GM20000 (cell line): ENCODE results near the gene THAP8.

Experiments
- DNase-seq: peaks from one replicate; pipeline ENCODE4 v3.0.0; 2012; ENCODE audit warnings: low spot score
- TF ChIP-seq, protein P1 (sequence below): IDR thresholded peaks from 2 replicates; pipeline ENCODE4 v1.5.1; 2012; ENCODE audit warnings: mild to moderate bottlenecking, control low read depth; ENCODE audit errors: extremely low read depth, missing control alignments

The THAP8 gene

DNA sequence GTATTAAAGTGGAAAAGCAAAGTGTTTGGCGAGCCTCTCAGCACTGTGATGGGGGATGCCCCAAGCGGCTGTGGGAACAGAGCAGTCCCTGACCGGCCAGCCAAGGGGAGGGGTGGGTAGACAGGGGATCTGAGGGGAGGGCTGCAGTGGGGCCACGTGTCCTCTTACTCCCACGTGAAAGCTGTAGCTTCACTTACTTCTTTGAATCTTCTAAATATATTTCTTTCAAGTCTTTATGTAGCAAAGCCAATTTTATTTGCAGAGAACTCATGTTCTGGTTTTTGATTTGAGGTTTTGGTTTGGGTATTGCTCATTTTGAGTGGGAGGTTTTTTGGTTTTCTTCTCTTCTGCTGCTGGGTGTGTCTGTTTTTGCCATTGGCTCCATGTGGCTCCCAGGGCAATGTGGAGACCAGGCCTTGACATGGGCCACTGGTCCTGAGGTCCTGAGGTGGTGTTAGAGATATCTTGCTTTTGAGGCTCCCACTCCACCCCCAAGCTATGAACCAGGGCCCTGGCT lies 39.1 kb upstream of the THAP8 start:
- TF ChIP-seq, protein P1, sequence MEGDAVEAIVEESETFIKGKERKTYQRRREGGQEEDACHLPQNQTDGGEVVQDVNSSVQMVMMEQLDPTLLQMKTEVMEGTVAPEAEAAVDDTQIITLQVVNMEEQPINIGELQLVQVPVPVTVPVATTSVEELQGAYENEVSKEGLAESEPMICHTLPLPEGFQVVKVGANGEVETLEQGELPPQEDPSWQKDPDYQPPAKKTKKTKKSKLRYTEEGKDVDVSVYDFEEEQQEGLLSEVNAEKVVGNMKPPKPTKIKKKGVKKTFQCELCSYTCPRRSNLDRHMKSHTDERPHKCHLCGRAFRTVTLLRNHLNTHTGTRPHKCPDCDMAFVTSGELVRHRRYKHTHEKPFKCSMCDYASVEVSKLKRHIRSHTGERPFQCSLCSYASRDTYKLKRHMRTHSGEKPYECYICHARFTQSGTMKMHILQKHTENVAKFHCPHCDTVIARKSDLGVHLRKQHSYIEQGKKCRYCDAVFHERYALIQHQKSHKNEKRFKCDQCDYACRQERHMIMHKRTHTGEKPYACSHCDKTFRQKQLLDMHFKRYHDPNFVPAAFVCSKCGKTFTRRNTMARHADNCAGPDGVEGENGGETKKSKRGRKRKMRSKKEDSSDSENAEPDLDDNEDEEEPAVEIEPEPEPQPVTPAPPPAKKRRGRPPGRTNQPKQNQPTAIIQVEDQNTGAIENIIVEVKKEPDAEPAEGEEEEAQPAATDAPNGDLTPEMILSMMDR, result no peak
- peak; percentile 80 for DNase-seq

DNA sequence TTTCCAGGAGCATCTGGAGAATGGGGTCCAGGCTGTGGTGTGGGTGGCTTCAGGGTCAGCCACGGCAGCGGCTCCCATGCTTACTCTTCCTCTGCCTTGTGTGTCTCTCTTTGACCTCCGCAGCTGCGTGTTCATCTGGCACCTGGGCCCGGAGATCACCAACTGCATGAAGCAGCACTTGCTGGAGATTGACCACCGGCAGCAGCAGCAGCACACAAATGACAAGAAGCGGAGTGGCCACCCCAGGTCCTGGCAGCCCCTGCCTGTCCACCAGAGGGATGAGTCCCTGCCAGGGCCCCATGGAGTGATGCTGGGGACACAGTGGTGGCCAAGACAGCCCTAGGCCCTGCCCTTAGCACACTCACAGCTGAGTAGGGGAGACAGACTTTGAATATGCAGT lies 38.5 kb upstream of the THAP8 start:
- TF ChIP-seq, protein P1, result no peak
- DNase-seq, result no peak

DNA sequence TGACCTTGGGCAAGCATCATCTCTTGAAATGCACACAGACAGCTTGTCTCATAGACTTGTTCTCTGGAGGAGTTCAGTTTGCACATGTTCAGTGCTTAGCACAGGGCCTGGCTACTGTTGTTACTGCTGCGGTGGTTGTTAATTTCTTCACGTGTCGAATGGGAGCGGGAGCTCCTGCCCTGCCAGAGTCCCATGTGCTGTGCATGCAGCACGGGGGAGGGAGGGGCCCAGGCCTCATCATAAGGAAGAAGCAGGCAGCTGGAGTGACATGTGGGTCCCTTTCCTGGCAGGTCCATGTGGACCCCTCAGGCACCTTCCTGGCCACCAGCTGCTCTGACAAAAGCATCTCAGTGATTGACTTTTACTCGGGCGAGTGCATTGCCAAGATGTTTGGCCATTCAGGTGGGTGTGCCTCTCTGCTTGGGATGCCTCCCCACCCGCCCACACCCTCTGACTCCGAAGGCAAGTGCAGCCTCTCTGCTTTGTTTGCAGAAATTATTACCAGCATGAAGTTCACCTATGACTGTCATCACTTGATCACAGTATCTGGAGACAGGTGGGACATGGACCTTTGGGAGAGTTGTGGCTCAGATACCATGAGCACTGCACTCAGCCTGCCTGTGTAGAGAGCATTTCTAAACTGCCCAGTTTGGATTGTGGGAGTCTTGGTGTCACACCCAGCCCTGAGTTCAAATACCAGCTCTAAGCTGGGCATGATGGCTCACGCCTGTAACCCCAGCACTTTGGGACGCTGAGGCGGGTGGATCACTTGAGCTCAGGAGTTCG lies 37.0 kb upstream of the THAP8 start:
- TF ChIP-seq, protein P1, result no peak
- DNase-seq, result no peak

DNA sequence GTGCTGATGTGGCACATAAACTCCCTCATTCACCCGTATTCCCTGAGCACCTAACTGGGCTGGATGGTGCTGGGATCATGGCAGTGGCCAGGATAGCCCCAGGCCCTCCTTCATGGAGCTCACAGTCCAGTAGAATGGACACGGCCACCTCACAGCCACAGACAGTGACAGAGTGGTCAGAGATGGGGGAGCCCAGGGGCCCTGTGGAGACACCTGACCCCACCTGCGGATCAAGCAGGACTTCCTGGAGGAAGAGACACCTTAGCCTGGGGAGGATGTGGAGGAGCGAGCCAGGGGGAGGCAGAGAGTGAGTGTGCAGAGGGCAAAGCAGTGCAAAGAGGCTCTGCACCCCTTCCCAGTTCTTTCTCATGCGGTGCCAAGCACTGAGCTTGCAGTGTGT lies 35.8 kb upstream of the THAP8 start:
- DNase-seq, result no peak
- TF ChIP-seq, protein P1, result no peak

DNA sequence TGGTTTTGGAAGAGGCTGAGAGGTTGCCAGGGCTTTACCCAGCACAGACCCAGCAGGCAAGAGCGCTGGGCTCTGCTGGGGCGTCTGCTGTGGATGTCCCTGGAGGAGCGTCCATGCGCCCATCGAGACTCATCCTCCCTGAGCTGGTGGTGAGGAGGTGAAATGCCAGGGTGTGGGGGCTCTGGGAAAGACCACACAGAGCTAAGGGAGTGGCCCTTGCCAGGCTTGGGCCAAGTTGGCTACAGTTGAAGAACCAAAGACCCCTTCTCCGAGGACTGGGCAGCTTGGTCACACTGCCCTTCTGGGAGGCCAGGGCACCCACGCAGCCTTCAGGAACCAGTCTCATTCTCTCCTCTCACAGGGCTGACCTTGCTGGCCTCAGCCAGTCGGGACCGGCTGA lies 32.2 kb upstream of the THAP8 start:
- no peak for DNase-seq
- TF ChIP-seq, protein P1, result no peak

DNA sequence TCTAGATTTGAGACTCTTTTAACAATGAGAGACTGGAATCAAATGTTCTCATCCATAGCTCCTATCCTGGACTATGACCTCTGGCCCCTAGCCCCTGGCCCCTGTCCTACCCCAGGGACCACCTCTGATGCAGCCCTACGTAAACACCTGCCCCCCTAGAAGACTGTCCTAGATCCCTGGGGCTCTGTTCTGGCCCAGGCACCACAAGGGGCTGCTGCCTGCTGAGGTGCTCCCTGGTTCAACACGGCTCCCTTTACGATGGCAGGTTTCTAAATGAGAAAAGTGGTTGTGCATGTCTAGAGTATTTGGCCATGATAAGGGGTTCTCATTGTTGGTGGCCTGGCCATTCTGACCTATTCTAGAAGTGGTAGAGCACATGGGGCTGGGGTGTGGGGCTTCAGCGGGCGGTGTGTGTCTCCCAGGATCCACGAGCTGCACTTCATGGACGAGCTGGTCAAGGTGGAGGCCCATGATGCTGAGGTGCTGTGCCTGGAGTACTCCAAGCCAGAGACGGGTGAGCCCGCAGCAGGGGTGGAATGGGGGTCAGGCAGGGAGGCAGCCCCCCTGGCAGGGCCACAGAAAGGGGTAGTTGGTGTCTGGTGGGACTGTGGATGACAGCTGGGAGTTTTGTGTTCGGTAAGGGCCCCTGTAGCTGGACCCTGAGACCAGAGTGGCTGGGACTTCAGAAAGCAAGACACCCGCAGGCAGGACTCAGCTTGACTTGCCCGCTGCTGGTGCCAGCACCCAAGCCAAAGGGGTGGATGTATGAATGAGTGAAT lies 30.3 kb upstream of the THAP8 start:
- DNase-seq, result no peak
- TF ChIP-seq, protein P1, result no peak

DNA sequence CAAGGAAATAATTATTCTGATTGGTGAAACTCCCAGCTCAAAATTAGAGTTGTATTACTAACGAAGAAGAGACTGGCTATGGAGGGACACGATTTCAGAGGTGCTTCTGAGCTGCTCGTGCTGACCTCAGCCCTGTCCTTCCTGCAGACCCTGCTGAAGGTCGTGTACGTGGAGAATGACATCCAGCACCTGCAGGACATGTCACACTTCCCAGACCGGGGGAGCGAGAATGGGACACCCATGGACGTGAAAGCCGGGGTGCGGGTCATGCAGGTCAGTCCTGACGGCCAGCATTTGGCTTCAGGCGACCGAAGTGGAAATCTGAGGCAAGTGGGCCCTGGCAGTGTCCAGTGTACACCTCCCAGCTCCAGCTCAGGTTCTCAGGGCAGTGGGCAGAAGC lies 28.8 kb upstream of the THAP8 start:
- DNase-seq, result no peak

More for the DNA sequence above, 28.8 kb upstream of the THAP8 start:
- TF ChIP-seq, protein P1, result no peak
